T-cell (primary cell): ENCODE data around the gene SAV1. TPM values are rescaled to one million over a fixed set of nuclear protein-coding genes. Genes with fewer than 3 reads are reported as not detected.

ENCODE experiments used
- ATAC-seq, 4 experiments: fragments of 200-7000 bp in 3 of 4; fragments of 150-1000 bp in 1 of 4; cut with Tn5 transposase; replicated peaks in 1 of 4; 1 replicate in 3 of 4; 2 replicates in 1 of 4; pipeline ENCODE4 v1.10.0; 2021; ENCODE audit warnings: moderate library complexity in 3 of 4, mild to moderate bottlenecking in 2 of 4, moderate number of reproducible peaks in 1 of 4
- CTCF ChIA-PET, 2 donors: fragments of 300-600 bp; sonication (Branson Sonifier 250); formaldehyde crosslinking; loops; one replicate each; lab custom pipeline; 2022; ENCODE audit warnings: antibody characterized with exemption in 2 of 2; lab: Charles Lee
- POLR2A ChIA-PET, 2 donors: fragments of 300-600 bp; sonication (Branson Sonifier 250); formaldehyde crosslinking; loops; one replicate each; lab custom pipeline; 2022; ENCODE audit warnings: antibody characterized with exemption in 2 of 2; lab: Charles Lee
- DNase-seq, 35 experiments: peaks; one replicate each; pipeline versions ENCODE4 v3.0.0 to v3.0.0-alpha.2; 2013 to 2023
- H3K27ac ChIP-seq: one replicate; pipeline ENCODE4 v1.5.1; 2013; ENCODE audit warnings: low read length
- H3K27me3 ChIP-seq, 2 experiments: replicated peaks in 1 of 2; 1 replicate in 1 of 2; 2 replicates in 1 of 2; pipeline versions ENCODE4 v1.6.1 to v1.7.0; 2013; ENCODE audit warnings: low read length in 1 of 2, mixed read lengths in 1 of 2; ENCODE audit not compliant: control insufficient read depth in 2 of 2, insufficient read depth in 2 of 2; ENCODE audit errors: extremely low read depth in 1 of 2
- H3K36me3 ChIP-seq, 2 donors: 1 replicate in 1 of 2; 2 replicates in 1 of 2; pipeline versions ENCODE4 v1.6.1 to v1.7.0; 2013; ENCODE audit warnings: low read length in 1 of 2; ENCODE audit not compliant: control insufficient read depth in 2 of 2, insufficient read depth in 1 of 2; ENCODE audit errors: extremely low read depth in 1 of 2
- H3K4me1 ChIP-seq, 2 experiments: 1 replicate in 1 of 2; 2 replicates in 1 of 2; pipeline versions ENCODE4 v1.6.1 to v1.7.0; 2013; ENCODE audit warnings: low read length in 2 of 2, mixed read lengths in 1 of 2; ENCODE audit not compliant: insufficient read depth in 2 of 2, control insufficient read depth in 1 of 2; ENCODE audit errors: extremely low read depth in 1 of 2
- H3K4me3 ChIP-seq, 2 donors: 1 replicate in 1 of 2; 2 replicates in 1 of 2; pipeline versions ENCODE4 v1.5.1 to v1.7.0; 2013; ENCODE audit warnings: mild to moderate bottlenecking in 2 of 2, low read length in 1 of 2, moderate library complexity in 1 of 2; ENCODE audit not compliant: control insufficient read depth in 1 of 2; ENCODE audit errors: extremely low read depth in 1 of 2
- H3K9me3 ChIP-seq: 2 replicates; pipeline ENCODE4 v1.7.0; 2013
- H3K27ac Mint-ChIP-seq, 2 donors: one replicate each; pipeline ENCODE4 v1.8.0; 2020 to 2021; ENCODE audit warnings: mild to moderate bottlenecking in 2 of 2, mixed read lengths in 2 of 2
- H3K27me3 Mint-ChIP-seq, 2 donors: one replicate each; pipeline ENCODE4 v1.8.0; 2021 to 2022; ENCODE audit warnings: mixed read lengths in 2 of 2
- H3K36me3 Mint-ChIP-seq: one replicate; pipeline ENCODE4 v1.8.0; 2021; ENCODE audit warnings: mixed read lengths
- H3K4me1 Mint-ChIP-seq, 3 donors: one replicate each; pipeline ENCODE4 v1.8.0; 2020 to 2022; ENCODE audit warnings: mixed read lengths in 3 of 3, mild to moderate bottlenecking in 1 of 3
- H3K4me3 Mint-ChIP-seq, 3 donors: one replicate each; pipeline ENCODE4 v1.8.0; 2020 to 2022; ENCODE audit warnings: mild to moderate bottlenecking in 3 of 3, mixed read lengths in 3 of 3, moderate library complexity in 3 of 3
- H3K9me3 Mint-ChIP-seq, 3 donors: one replicate each; pipeline ENCODE4 v1.8.0; 2020 to 2022; ENCODE audit warnings: mixed read lengths in 3 of 3
- WGBS: methylation state at CpG from one replicate; pipeline ENCODE4 v1.1.5; 2013; ENCODE audit warnings: missing lambda C conversion rate; ENCODE audit not compliant: insufficient coverage; 5-methylcytosine and 5-hydroxymethylcytosine counted together
- total RNA-seq, 35 experiments: library from RNA in 6 of 35; stranded (reverse) in 6 of 35; fragments of 120-200 nt in 1 of 35; gene quantifications; one replicate each; pipeline versions ENCODE4 v1.2.1 to v1.2.4 and lab custom pipeline; 2013 to 2026

SAV1 gene
- total RNA-seq = 10 to 100 TPM in 3 of 5 donors, 1 to 10 TPM in 2; 9.1 to 12.2 (median 11.1) TPM
- 11.0 TPM for total RNA-seq (2013)
- 10.7 to 25.4 (median 16.4) reads per million in 29 experiments for total RNA-seq (lab: John Stamatoyannopoulos, UW)

GRCh38 chr14:50667996-50668825, at the start of gene SAV1:
Gene SAV1, minus strand, starts transcription at chr14:50668306. Its CDS starts 339 bp downstream, at chr14:50667967.
- POLR2A ChIA-PET = interaction anchor here (0.7 kb wide), 2 partner anchors 10 to 192 kb away, joined by 3 read pairs; no protein-coding TSS in a partner anchor
- H3K36me3 ChIP-seq = no peaks in the 10 kb centered on the region
- DNase-seq (peak in 34 of 35 experiments; percentile 7 to 67 (median 25)), ATAC-seq (peak; percentile 48 to 70 (median 65))
- H3K27ac ChIP-seq = no peak within 1 kb of the TSS
- Mint-ChIP-seq H3K9me3 (no peaks in the 10 kb centered on the region), H3K36me3 (peaks cover 10% of the 10 kb centered on the region), H3K4me1 (peaks cover 19 to 26% (median 26%) of the 10 kb centered on the region in 3 donors), H3K4me3 (no peak within 1 kb of the TSS), H3K27me3 (no peaks in the 10 kb centered on the region), H3K27ac (peak within 1 kb of the TSS; percentile 58 to 68)
- H3K27me3 ChIP-seq = no peaks in the 10 kb centered on the region
- CTCF ChIA-PET = no interaction called here
- H3K9me3 ChIP-seq = no peaks in the 10 kb centered on the region
- peaks cover 3 to 8% of the 10 kb centered on the region in 2 experiments for H3K4me1 ChIP-seq
- peak within 1 kb of the TSS; percentile 64 to 88 for H3K4me3 ChIP-seq
- WGBS = under 1% methylated on average over 86 of the region's 92 CpGs

- H3K27ac Mint-ChIP-seq = no peak overlapping the region
- H3K9me3 Mint-ChIP-seq = no peaks in the 10 kb centered on the region
- Histone ChIP-seq H3K9me3 (no peaks in the 10 kb centered on the region), H3K4me1 (no peaks in the 10 kb centered on the region), H3K27me3 (no peaks in the 10 kb centered on the region), H3K4me3 (no peak overlapping the region), H3K36me3 (peaks cover 0 to 11% of the 10 kb centered on the region in 2 donors), H3K27ac (no peak overlapping the region)
- H3K36me3 Mint-ChIP-seq = peaks cover 16% of the 10 kb centered on the region
- WGBS = 96% methylated on average over 3 of the region's 7 CpGs
- no peaks in the 10 kb centered on the region for H3K4me1 Mint-ChIP-seq
- ChIA-PET POLR2A (no interaction called here), CTCF (interaction anchor here (0.6 to 0.7 kb wide), 2 partner anchors 18 to 942 kb away, joined by 3 to 4 read pairs; no protein-coding TSS in a partner anchor)
- DNase-seq (no peak), ATAC-seq (no peak)
- H3K27me3 Mint-ChIP-seq = peaks cover 0 to 2% of the 10 kb centered on the region in 2 donors
- no peak overlapping the region for H3K4me3 Mint-ChIP-seq
Observed at GRCh38 chr14:50717811-50718210, 49.7 kb upstream of the SAV1 start.

- no peak overlapping the region for H3K27ac Mint-ChIP-seq
- DNase-seq (peak in 1 of 35 experiments; percentile 41), ATAC-seq (peak in 2 of 4 experiments; percentile 44 to 57)
- Histone ChIP-seq H3K36me3 (no peaks in the 10 kb centered on the region), H3K9me3 (no peaks in the 10 kb centered on the region), H3K4me1 (no peaks in the 10 kb centered on the region), H3K27ac (no peak overlapping the region), H3K27me3 (no peaks in the 10 kb centered on the region), H3K4me3 (no peak overlapping the region)
- H3K9me3 Mint-ChIP-seq = no peaks in the 10 kb centered on the region
- ChIA-PET POLR2A (interaction anchor here (0.6 to 0.8 kb wide), 2 partner anchors 113 to 586 kb away, joined by 3 read pairs; no protein-coding TSS in a partner anchor), CTCF (interaction anchor here (0.6 to 1.9 kb wide), 11 partner anchors 10 to 404 kb away, joined by 3 to 6 read pairs (median 5); no protein-coding TSS in a partner anchor)
- H3K4me3 Mint-ChIP-seq = no peak overlapping the region
- no CpG with 5 or more reads among the region's 2 CpGs for WGBS
- no peaks in the 10 kb centered on the region for H3K36me3 Mint-ChIP-seq
- H3K27me3 Mint-ChIP-seq = peaks cover 3 to 10% of the 10 kb centered on the region in 2 donors
- no peaks in the 10 kb centered on the region for H3K4me1 Mint-ChIP-seq
Observed at GRCh38 chr14:50714450-50715073, 46.5 kb upstream of the SAV1 start.

GRCh38 chr14:50711043-50711442, 42.9 kb upstream of the SAV1 start:
- POLR2A ChIA-PET = interaction anchor here in 1 of 2 donors (0.6 kb wide), 2 partner anchors 8 to 484 kb away, joined by 4 to 5 read pairs; no protein-coding TSS in a partner anchor
- H3K27me3 Mint-ChIP-seq = peaks cover 3 to 10% of the 10 kb centered on the region in 2 donors
- Histone ChIP-seq H3K36me3 (no peaks in the 10 kb centered on the region), H3K27me3 (no peaks in the 10 kb centered on the region), H3K27ac (no peak overlapping the region), H3K4me3 (no peak overlapping the region), H3K9me3 (no peaks in the 10 kb centered on the region), H3K4me1 (no peaks in the 10 kb centered on the region)
- H3K27ac Mint-ChIP-seq = no peak overlapping the region
- no peak overlapping the region for H3K4me3 Mint-ChIP-seq
- CTCF ChIA-PET = interaction anchor here in 1 of 2 donors (0.5 to 1.1 kb wide), 2 partner anchors 111 to 149 kb away, joined by 3 read pairs; no protein-coding TSS in a partner anchor
- no peaks in the 10 kb centered on the region for H3K36me3 Mint-ChIP-seq
- no peaks in the 10 kb centered on the region for H3K4me1 Mint-ChIP-seq
- no peaks in the 10 kb centered on the region for H3K9me3 Mint-ChIP-seq
- ATAC-seq (no peak), DNase-seq (no peak)
- 71% methylated on average over 1 of the region's 3 CpGs for WGBS

- CTCF ChIA-PET = no interaction called here
Observed at GRCh38 chr14:50705026-50705593, 37.0 kb upstream of the SAV1 start.

More at GRCh38 chr14:50705026-50705593, 37.0 kb upstream of the SAV1 start:
- H3K4me3 Mint-ChIP-seq = no peak overlapping the region
- 93% methylated on average over 18 of the region's 22 CpGs for WGBS
- no peak overlapping the region for H3K4me3 ChIP-seq
- H3K9me3 ChIP-seq = no peaks in the 10 kb centered on the region
- no peak overlapping the region for H3K27ac ChIP-seq
- H3K36me3 Mint-ChIP-seq = no peaks in the 10 kb centered on the region
- no peaks in the 10 kb centered on the region for H3K4me1 ChIP-seq
- DNase-seq (no peak), ATAC-seq (no peak)
- H3K27me3 ChIP-seq = peaks cover 0 to 32% of the 10 kb centered on the region in 2 experiments
- no peaks in the 10 kb centered on the region for H3K36me3 ChIP-seq
- H3K4me1 Mint-ChIP-seq = no peaks in the 10 kb centered on the region
- no peaks in the 10 kb centered on the region for H3K9me3 Mint-ChIP-seq
- no peak overlapping the region for H3K27ac Mint-ChIP-seq
- POLR2A ChIA-PET = no interaction called here
- peaks cover 9 to 19% of the 10 kb centered on the region in 2 donors for H3K27me3 Mint-ChIP-seq
